NCI-H748 treated with DMSO at 0.1 percent for 48 hours (cell line): ENCODE measurements around the gene SH2D2A.

Experiments used
- DNase-seq: peaks from one replicate; lab custom pipeline; 2025; lab: John Stamatoyannopoulos, UW

SH2D2A gene

GRCh38 chr1:156823210-156823790, 6.7 kb upstream of the SH2D2A start:
- DNase-seq = no peak

- DNase-seq = no peak
Measured at GRCh38 chr1:156822680-156823079, 6.0 kb upstream of the SH2D2A start.

GRCh38 chr1:156821801-156822200, 5.2 kb upstream of the SH2D2A start:
- no peak for DNase-seq

- no peak for DNase-seq
Measured at GRCh38 chr1:156815961-156816422, 656 bp downstream of the SH2D2A start.

- no peak for DNase-seq
Measured at GRCh38 chr1:156815307-156815826, 1.3 kb downstream of the SH2D2A start.

- no peak for DNase-seq
Measured at GRCh38 chr1:156814571-156815260, 1.9 kb downstream of the SH2D2A start.

- DNase-seq = no peak
Measured at GRCh38 chr1:156813750-156814570, 2.7 kb downstream of the SH2D2A start.

- DNase-seq = no peak
Measured at GRCh38 chr1:156813298-156813697, 3.4 kb downstream of the SH2D2A start.

- DNase-seq = no peak
Measured at GRCh38 chr1:156812293-156812990, 4.2 kb downstream of the SH2D2A start.

GRCh38 chr1:156811168-156811567, 5.5 kb downstream of the SH2D2A start:
- DNase-seq = no peak

GRCh38 chr1:156809711-156810366, 6.8 kb downstream of the SH2D2A start:
- no peak for DNase-seq

- no peak for DNase-seq
Measured at GRCh38 chr1:156809281-156809680, 7.4 kb downstream of the SH2D2A start.

GRCh38 chr1:156808186-156809030, 8.2 kb downstream of the SH2D2A start:
- no peak for DNase-seq

GRCh38 chr1:156807627-156808026, 9.0 kb downstream of the SH2D2A start:
- no peak for DNase-seq

GRCh38 chr1:156806512-156807440, 9.9 kb downstream of the SH2D2A start:
- DNase-seq = no peak

- DNase-seq = no peak
Measured at GRCh38 chr1:156805766-156806511, 10.7 kb downstream of the SH2D2A start.

- no peak for DNase-seq
Measured at GRCh38 chr1:156804572-156805243, 11.9 kb downstream of the SH2D2A start.

- no peak for DNase-seq
Measured at GRCh38 chr1:156804026-156804425, 12.6 kb downstream of the SH2D2A start.
